ENCODE measurements around the gene TNP2. TPM values are rescaled to one million over a fixed set of nuclear protein-coding genes. Genes with fewer than 3 reads are reported as not detected.

The TNP2 gene
- total and polyA plus RNA-seq, 2 of the 4 experiments (the other 2 are of a cell fraction), result not detected

DNA sequence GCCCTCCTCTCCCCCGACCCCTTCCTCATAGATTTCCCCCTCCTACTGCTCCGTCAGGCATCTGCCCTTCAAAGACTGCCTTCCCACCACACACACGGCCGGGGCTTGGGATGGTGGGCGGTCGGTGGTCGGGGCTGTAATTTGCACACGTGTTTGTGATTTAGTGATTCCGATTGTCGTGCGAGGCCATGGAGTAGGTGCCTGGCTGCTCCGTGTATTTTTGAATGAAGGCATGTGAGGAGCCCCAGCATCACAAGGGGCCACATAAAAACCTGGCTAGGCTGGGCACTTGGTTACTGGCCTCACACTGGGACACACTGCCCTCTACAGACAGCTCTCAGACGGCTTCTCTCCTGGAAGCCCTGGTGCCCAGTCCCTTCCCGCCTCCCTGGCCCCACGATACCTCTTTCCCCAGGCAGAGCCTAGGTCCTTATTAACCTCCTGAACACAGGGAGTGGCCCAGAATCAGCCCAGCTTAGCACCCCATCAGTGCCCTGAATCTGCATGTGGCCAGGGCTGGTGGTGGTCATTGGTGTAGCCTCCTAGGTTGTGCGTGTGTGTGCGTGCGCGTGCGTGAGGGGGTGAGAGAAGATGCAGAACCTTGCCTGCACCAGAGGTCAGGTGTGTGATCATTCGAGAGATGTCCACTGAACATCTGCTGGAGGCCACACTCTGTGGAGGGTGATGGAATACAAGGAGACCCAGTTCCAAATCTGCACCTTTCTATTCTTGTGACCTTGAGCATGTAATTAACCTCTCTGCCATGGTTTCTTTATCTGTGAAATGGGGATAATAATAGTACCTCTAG, 11.8 kb downstream of the TNP2 start (continued):
- TF ChIP-seq NFE2L2 (IDR thresholded peaks at IDR 0.05; ENCODE audit: low read depth, low read length) (no peak), MAFK (IDR thresholded peaks at IDR 0.05; ENCODE audit: low read depth, low read length) (no peak), CHD1 (IDR thresholded peaks at IDR 0.05; ENCODE audit: low read depth, low read length) (no peak), SMC3 (IDR thresholded peaks at IDR 0.05; ENCODE audit: low read depth, low read length) (peak; percentile 77)
